ENCODE measurements around the gene MRRF. TPM values are rescaled to one million over a fixed set of nuclear protein-coding genes. Genes with fewer than 3 reads are reported as not detected.
"Not testable (repeated sequence)": the region's sequence is repeated elsewhere in the genome, so short reads cannot be mapped to it uniquely, and the experiment has no call there.

The MRRF gene
- total and polyA plus RNA-seq, 2 donors (not counting 3 experiments of a cell fraction or from before 2014, with no cell fraction given): 27.2 to 36.4 TPM

GRCh38 chr9:122363131-122363530, 98.4 kb downstream of the MRRF start:
- POLR2A ChIA-PET; H3K4me2 ChIP-seq (ENCODE audit: insufficient read depth, low read length); H3K9me1 ChIP-seq (replicated peaks; ENCODE audit: control insufficient read depth, extremely low read depth, insufficient read depth, low read length); H2AFZ ChIP-seq (ENCODE audit: low read depth, low read length); H3K4me3 ChIP-seq (replicated peaks in 1 of 3; ENCODE audit: insufficient read depth in 1 of 3, low read depth in 1 of 3, low read length in 3 of 3); H3K4me1 ChIP-seq (ENCODE audit: control insufficient read depth, extremely low read depth, insufficient read depth, low read length); H4K20me1 ChIP-seq (replicated peaks; ENCODE audit: control insufficient read depth, extremely low read depth, insufficient read depth, low read length); H3K9me3 ChIP-seq (replicated peaks; ENCODE audit: control insufficient read depth, insufficient read depth, low read length); H3K27me3 ChIP-seq (ENCODE audit: control insufficient read depth in 2 of 2, insufficient read depth in 2 of 2, low read length in 2 of 2); H3K9ac ChIP-seq (replicated peaks; ENCODE audit: extremely low read depth, insufficient read depth, low read length); H3K79me2 ChIP-seq (ENCODE audit: control insufficient read depth, insufficient read depth, low read length); H3K27ac ChIP-seq (ENCODE audit: insufficient read depth, low read depth, low read length); intact Hi-C loops (cut with micrococcal nuclease); DNase-seq (ENCODE audit: low read depth, low spot score); H3K36me3 ChIP-seq (ENCODE audit: control insufficient read depth in 2 of 2, extremely low read depth in 1 of 2, insufficient read depth in 2 of 2, low read length in 2 of 2); FAIRE-seq; BruUV-seq (replicated peaks): not testable (repeated sequence)
- CTCF ChIA-PET: interaction anchor here (0.8 to 2.4 kb wide), 3 partner anchors 238 to 448 kb away, joined by 3 to 8 read pairs (median 7); no protein-coding TSS in a partner anchor
- dilution Hi-C loops (cut with MboI; ENCODE audit: extremely low pct_ligation_motif_present, low sequenced_read_pairs): loop anchor here (25.0 kb wide), 1 partner anchor 251 kb away; no protein-coding TSS in a partner anchor

- Histone ChIP-seq H3K9ac (replicated peaks; ENCODE audit: extremely low read depth, insufficient read depth, low read length) (no peak overlapping the region), H3K36me3 (ENCODE audit: control insufficient read depth in 2 of 2, extremely low read depth in 1 of 2, insufficient read depth in 2 of 2, low read length in 2 of 2) (no peaks in the 10 kb centered on the region), H3K4me3 (replicated peaks in 1 of 3; ENCODE audit: insufficient read depth in 1 of 3, low read depth in 1 of 3, low read length in 3 of 3) (no peak overlapping the region), H3K27me3 (ENCODE audit: control insufficient read depth in 2 of 2, insufficient read depth in 2 of 2, low read length in 2 of 2) (no peaks in the 10 kb centered on the region), H3K4me2 (ENCODE audit: insufficient read depth, low read length) (no peak overlapping the region), H3K79me2 (ENCODE audit: control insufficient read depth, insufficient read depth, low read length) (no peaks in the 10 kb centered on the region), H2AFZ (ENCODE audit: low read depth, low read length) (no peak overlapping the region), H3K27ac (ENCODE audit: insufficient read depth, low read depth, low read length) (no peak overlapping the region), H3K9me1 (replicated peaks; ENCODE audit: control insufficient read depth, extremely low read depth, insufficient read depth, low read length) (no peaks in the 10 kb centered on the region), H4K20me1 (replicated peaks; ENCODE audit: control insufficient read depth, extremely low read depth, insufficient read depth, low read length) (no peaks in the 10 kb centered on the region), H3K4me1 (ENCODE audit: control insufficient read depth, extremely low read depth, insufficient read depth, low read length) (no peaks in the 10 kb centered on the region), H3K9me3 (replicated peaks; ENCODE audit: control insufficient read depth, insufficient read depth, low read length) (no peaks in the 10 kb centered on the region)
- FAIRE-seq (no peak), DNase-seq (ENCODE audit: low read depth, low spot score) (no peak)
- CTCF ChIA-PET: interaction anchor here (1.0 to 2.4 kb wide), 3 partner anchors 8 to 265 kb away, joined by 3 to 8 read pairs (median 7); no protein-coding TSS in a partner anchor
- no TSS peak for BruUV-seq (replicated peaks)
- intact Hi-C loops (cut with micrococcal nuclease): no loop called here
- TF ChIP-seq POLR2A (IDR thresholded peaks at IDR 0.05; ENCODE audit: low read depth, low read length) (no peak), POLR2AphosphoS5 (IDR thresholded peaks at IDR 0.05; ENCODE audit: insufficient read depth, low read depth, low read length) (no peak), CTCF (IDR thresholded peaks at IDR 0.05; ENCODE audit: extremely low read depth in 1 of 2, insufficient read depth in 1 of 2, low read depth in 1 of 2, low read length in 2 of 2) (no peak), GATA2 (IDR thresholded peaks at IDR 0.05; ENCODE audit: insufficient read depth, insufficient read length, low read depth, low read length) (no peak), JUN (IDR thresholded peaks at IDR 0.05; ENCODE audit: borderline replicate concordance, insufficient read depth, insufficient read length, low read depth) (no peak), MAX (IDR thresholded peaks at IDR 0.05; ENCODE audit: insufficient read depth, insufficient read length) (no peak), FOS (IDR thresholded peaks at IDR 0.05; ENCODE audit: borderline replicate concordance, insufficient read depth, low read length) (no peak), EZH2 (IDR thresholded peaks at IDR 0.05; ENCODE audit: borderline replicate concordance, low read depth, low read length, severe bottlenecking) (no peak), MYC (IDR thresholded peaks at IDR 0.05; ENCODE audit: low read depth, low read length) (no peak)
- POLR2A ChIA-PET: no interaction called here
- dilution Hi-C loops (cut with MboI; ENCODE audit: extremely low pct_ligation_motif_present, low sequenced_read_pairs): loop anchor here (25.0 kb wide), 1 partner anchor 252 kb away; no protein-coding TSS in a partner anchor
Observed at GRCh38 chr9:122364117-122364782, 99.6 kb downstream of the MRRF start.

All from endothelial cell of umbilical vein (primary cell).